ENCODE results near the gene SLC18A3. TPM values are rescaled to one million over a fixed set of nuclear protein-coding genes. Genes with fewer than 3 reads are reported as not detected.

The SLC18A3 gene
- total RNA-seq (not detected), total RNA-seq (0 to 0.16 (median 0) reads per million in 172 experiments)
- not detected for polyA plus RNA-seq (2013, experiment 1 of 2)
- polyA plus RNA-seq (2013, experiment 2 of 2): not detected

- H3K27ac Mint-ChIP-seq: no peak within 1 kb of the TSS
- H3K4me3 Mint-ChIP-seq: no peak within 1 kb of the TSS
- DNase-seq: no peak
- H3K27me3 Mint-ChIP-seq: peaks cover 81% of the 10 kb centered on the region
- peaks cover 65 to 72% of the 10 kb centered on the region in 2 experiments for H3K27me3 ChIP-seq (ENCODE audit: control insufficient read depth in 1 of 2, insufficient read depth in 2 of 2, low read length in 2 of 2)
- intact Hi-C loops (cut with DNase I, micrococcal nuclease): no loop called here
- H3K27ac ChIP-seq (ENCODE audit: low read depth in 1 of 2, low read length in 2 of 2): no peak within 1 kb of the TSS
- H3K4me1 Mint-ChIP-seq (ENCODE audit: low read depth): peaks cover 13% of the 10 kb centered on the region
- H3K9me3 ChIP-seq (ENCODE audit: control insufficient read depth in 1 of 2, insufficient read depth in 1 of 2, low read length in 2 of 2): peaks cover 0 to 62% of the 10 kb centered on the region in 2 experiments
- ChIA-PET POLR2A (no interaction called here), CTCF (no interaction called here)
- H3K36me3 Mint-ChIP-seq (ENCODE audit: low read depth): no peaks in the 10 kb centered on the region
- no peak within 1 kb of the TSS for H3K4me3 ChIP-seq (ENCODE audit: low read length)
- no peak for TF ChIP-seq CTCF (IDR thresholded peaks at IDR 0.05)
- peaks cover 10% of the 10 kb centered on the region for H3K4me1 ChIP-seq (ENCODE audit: insufficient read depth, low read length)
- ATAC-seq (ENCODE audit: poor library complexity): no peak
- no peaks in the 10 kb centered on the region for H3K9me3 Mint-ChIP-seq
- no peaks in the 10 kb centered on the region for H3K36me3 ChIP-seq (ENCODE audit: insufficient read depth, low read length)
Observed at GRCh38 chr10:49610114-49610457, at the start of gene SLC18A3. Gene SLC18A3, plus strand, starts transcription at chr10:49610310. Its CDS starts 431 bp downstream, at chr10:49610741.

- H3K36me3 Mint-ChIP-seq (ENCODE audit: low read depth): no peaks in the 10 kb centered on the region
- POLR2A ChIA-PET: no interaction called here
Observed at GRCh38 chr10:49560526-49560925, 49.6 kb upstream of the SLC18A3 start.

GRCh38 chr10:49562893-49563292 is 47.2 kb upstream of the SLC18A3 start:
- Histone ChIP-seq H3K27me3 (ENCODE audit: control insufficient read depth in 1 of 2, insufficient read depth in 2 of 2, low read length in 2 of 2) (peaks cover 6 to 24% of the 10 kb centered on the region in 2 experiments), H3K9me3 (ENCODE audit: control insufficient read depth in 1 of 2, insufficient read depth in 1 of 2, low read length in 2 of 2) (no peaks in the 10 kb centered on the region), H3K4me3 (ENCODE audit: low read length) (no peak overlapping the region), H3K27ac (ENCODE audit: low read depth in 1 of 2, low read length in 2 of 2) (no peak overlapping the region), H3K4me1 (ENCODE audit: insufficient read depth, low read length) (no peaks in the 10 kb centered on the region), H3K36me3 (ENCODE audit: insufficient read depth, low read length) (no peaks in the 10 kb centered on the region)
- ChIA-PET CTCF (no interaction called here), POLR2A (no interaction called here)
- Mint-ChIP-seq H3K36me3 (ENCODE audit: low read depth) (no peaks in the 10 kb centered on the region), H3K4me1 (ENCODE audit: low read depth) (no peaks in the 10 kb centered on the region), H3K27me3 (peaks cover 54% of the 10 kb centered on the region), H3K9me3 (no peaks in the 10 kb centered on the region), H3K4me3 (no peak overlapping the region), H3K27ac (no peak overlapping the region)
- ATAC-seq (ENCODE audit: poor library complexity): no peak
- intact Hi-C loops (cut with DNase I, micrococcal nuclease): no loop called here
- TF ChIP-seq CTCF (IDR thresholded peaks at IDR 0.05): no peak
- DNase-seq: no peak

More at GRCh38 chr10:49560526-49560925, 49.6 kb upstream of the SLC18A3 start:
- Histone ChIP-seq H3K27me3 (ENCODE audit: control insufficient read depth in 1 of 2, insufficient read depth in 2 of 2, low read length in 2 of 2) (peaks cover 6 to 24% of the 10 kb centered on the region in 2 experiments), H3K9me3 (ENCODE audit: control insufficient read depth in 1 of 2, insufficient read depth in 1 of 2, low read length in 2 of 2) (peaks cover 5 to 11% of the 10 kb centered on the region in 2 experiments), H3K27ac (ENCODE audit: low read depth in 1 of 2, low read length in 2 of 2) (no peak overlapping the region), H3K4me1 (ENCODE audit: insufficient read depth, low read length) (no peaks in the 10 kb centered on the region), H3K4me3 (ENCODE audit: low read length) (no peak overlapping the region), H3K36me3 (ENCODE audit: insufficient read depth, low read length) (no peaks in the 10 kb centered on the region)
- intact Hi-C loops (cut with DNase I, micrococcal nuclease): no loop called here
- DNase-seq (no peak), ATAC-seq (ENCODE audit: poor library complexity) (no peak)
- no peak for TF ChIP-seq CTCF (IDR thresholded peaks at IDR 0.05)
- CTCF ChIA-PET: no interaction called here
- H3K9me3 Mint-ChIP-seq: peaks cover 4% of the 10 kb centered on the region
- H3K27me3 Mint-ChIP-seq: peaks cover 59% of the 10 kb centered on the region
- no peak overlapping the region for H3K27ac Mint-ChIP-seq
- H3K4me3 Mint-ChIP-seq: no peak overlapping the region
- H3K4me1 Mint-ChIP-seq (ENCODE audit: low read depth): no peaks in the 10 kb centered on the region
